ENCODE measurements around the gene XKR3.

DNA sequence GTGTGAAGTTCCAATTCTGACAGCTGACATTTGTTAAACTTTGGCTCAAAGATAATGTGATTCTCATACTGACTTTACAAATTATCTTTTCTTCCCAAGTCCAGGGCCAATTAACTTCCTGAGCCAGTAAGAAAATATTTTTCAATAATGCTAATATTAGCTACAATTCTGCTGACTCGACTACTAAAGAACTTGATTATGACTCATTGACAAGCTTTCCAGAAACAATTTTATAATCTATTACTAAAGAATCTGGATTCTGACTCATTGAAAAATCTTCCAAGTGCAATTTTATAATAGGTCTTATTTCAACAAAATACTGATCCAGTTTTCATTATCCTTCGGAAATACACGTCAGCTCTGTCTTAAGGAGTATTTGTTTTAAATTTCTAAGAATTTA lies 12.9 kb upstream of the XKR3 start:
- TF ChIP-seq POLR2A (IDR thresholded peaks at IDR 0.05) = no peak
- TF ChIP-seq, protein P1, sequence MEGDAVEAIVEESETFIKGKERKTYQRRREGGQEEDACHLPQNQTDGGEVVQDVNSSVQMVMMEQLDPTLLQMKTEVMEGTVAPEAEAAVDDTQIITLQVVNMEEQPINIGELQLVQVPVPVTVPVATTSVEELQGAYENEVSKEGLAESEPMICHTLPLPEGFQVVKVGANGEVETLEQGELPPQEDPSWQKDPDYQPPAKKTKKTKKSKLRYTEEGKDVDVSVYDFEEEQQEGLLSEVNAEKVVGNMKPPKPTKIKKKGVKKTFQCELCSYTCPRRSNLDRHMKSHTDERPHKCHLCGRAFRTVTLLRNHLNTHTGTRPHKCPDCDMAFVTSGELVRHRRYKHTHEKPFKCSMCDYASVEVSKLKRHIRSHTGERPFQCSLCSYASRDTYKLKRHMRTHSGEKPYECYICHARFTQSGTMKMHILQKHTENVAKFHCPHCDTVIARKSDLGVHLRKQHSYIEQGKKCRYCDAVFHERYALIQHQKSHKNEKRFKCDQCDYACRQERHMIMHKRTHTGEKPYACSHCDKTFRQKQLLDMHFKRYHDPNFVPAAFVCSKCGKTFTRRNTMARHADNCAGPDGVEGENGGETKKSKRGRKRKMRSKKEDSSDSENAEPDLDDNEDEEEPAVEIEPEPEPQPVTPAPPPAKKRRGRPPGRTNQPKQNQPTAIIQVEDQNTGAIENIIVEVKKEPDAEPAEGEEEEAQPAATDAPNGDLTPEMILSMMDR (IDR thresholded peaks at IDR 0.05) = no peak

Data from esophagus squamous epithelium (tissue), 4 donors.